IMR-90 (cell line): ENCODE measurements around the gene ADIRF. TPM values are rescaled to one million over a fixed set of nuclear protein-coding genes. Genes with fewer than 3 reads are reported as not detected.

Experiments used
- ATAC-seq: fragments of 200-7000 bp; cut with Tn5 transposase; 2 replicates; pipeline ENCODE4 v1.9.1; 2020; ENCODE audit warnings: low read depth, mild to moderate bottlenecking, moderate library complexity
- BruUV-seq: library from RNA; stranded (reverse); fragments of 400-500 nt; replicated peaks from 2 replicates; lab custom pipeline; 2021; lab: Mats Ljungman, UMichigan
- CTCF ChIA-PET: fragments of 300-600 bp; formaldehyde crosslinking; extraction: SDS; loops from one replicate; lab custom pipeline; 2021; ENCODE audit warnings: antibody characterized with exemption; lab: Yijun Ruan, JAX
- POLR2A ChIA-PET: fragments of 300-600 bp; sonication (Branson Sonifier 250); formaldehyde crosslinking; loops from one replicate; lab custom pipeline; 2022; ENCODE audit warnings: antibody characterized with exemption; ENCODE audit not compliant: unreplicated experiment; lab: Charles Lee
- DNase-seq: peaks from one replicate; pipeline ENCODE4 v3.0.0; 2013
- H2AFZ ChIP-seq: replicated peaks from 2 replicates; pipeline ENCODE3; 2013; ENCODE audit warnings: low read length, mild to moderate bottlenecking; ENCODE audit not compliant: poor library complexity
- H2AK5ac ChIP-seq: 2 replicates; pipeline ENCODE4 v1.6.1; 2013; ENCODE audit warnings: low read depth, low read length, inconsistent platforms
- H2AK9ac ChIP-seq: replicated peaks from 2 replicates; pipeline ENCODE3; 2013; ENCODE audit warnings: mild to moderate bottlenecking, low read depth, low read length, moderate library complexity; ENCODE audit not compliant: poor library complexity
- H2BK120ac ChIP-seq: 2 replicates; pipeline ENCODE4 v1.6.1; 2013; ENCODE audit warnings: low read depth, low read length, inconsistent platforms
- H2BK15ac ChIP-seq: 3 replicates; pipeline ENCODE4 v1.6.1; 2013; ENCODE audit warnings: low read depth, low read length, inconsistent platforms
- H2BK20ac ChIP-seq: 2 replicates; pipeline ENCODE4 v1.6.1; 2013; ENCODE audit warnings: low read depth, mild to moderate bottlenecking, inconsistent platforms, low read length, moderate library complexity
- H2BK5ac ChIP-seq: 2 replicates; pipeline ENCODE4 v1.6.1; 2013; ENCODE audit warnings: mild to moderate bottlenecking, low read depth, low read length, inconsistent platforms; ENCODE audit not compliant: poor library complexity, severe bottlenecking
- H3K14ac ChIP-seq: replicated peaks from 2 replicates; pipeline ENCODE4 v1.6.1; 2013; ENCODE audit warnings: low read depth, low read length, inconsistent platforms
- H3K18ac ChIP-seq: 2 replicates; pipeline ENCODE4 v1.6.1; 2013; ENCODE audit warnings: low read depth, low read length, control low read depth
- H3K23ac ChIP-seq: 2 replicates; pipeline ENCODE4 v1.6.1; 2013; ENCODE audit warnings: low read depth, low read length, inconsistent platforms
- H3K27ac ChIP-seq: 2 replicates; pipeline ENCODE4 v1.5.1; 2013; ENCODE audit warnings: mild to moderate bottlenecking, control low read depth, low read length; ENCODE audit not compliant: insufficient read depth
- H3K27me3 ChIP-seq: 2 replicates; pipeline ENCODE4 v1.6.1; 2013; ENCODE audit warnings: low read length; ENCODE audit not compliant: control insufficient read depth, insufficient read depth
- H3K36me3 ChIP-seq: 2 replicates; pipeline ENCODE4 v1.6.1; 2013; ENCODE audit warnings: low read length, mixed read lengths; ENCODE audit not compliant: control insufficient read depth, insufficient read depth
- H3K4ac ChIP-seq: 2 replicates; pipeline ENCODE4 v1.6.1; 2013; ENCODE audit warnings: low read depth, low read length, inconsistent platforms
- H3K4me1 ChIP-seq: 2 replicates; pipeline ENCODE4 v1.6.1; 2013; ENCODE audit warnings: low read length, mixed read lengths; ENCODE audit not compliant: control insufficient read depth, insufficient read depth
- H3K4me2 ChIP-seq: 2 replicates; pipeline ENCODE4 v1.6.1; 2013; ENCODE audit warnings: low read depth, mild to moderate bottlenecking, control low read depth, low read length, moderate library complexity
- H3K4me3 ChIP-seq: 2 replicates; pipeline ENCODE4 v1.5.1; 2013; ENCODE audit warnings: low read depth, mild to moderate bottlenecking, control low read depth, low read length, moderate library complexity; ENCODE audit not compliant: insufficient read depth
- H3K56ac ChIP-seq: 2 replicates; pipeline ENCODE4 v1.6.1; 2013; ENCODE audit warnings: low read length, inconsistent platforms; ENCODE audit not compliant: insufficient read depth; ENCODE audit errors: extremely low read depth
- H3K79me1 ChIP-seq, 2 experiments: 2 replicates each; pipeline ENCODE4 v1.6.1; 2013; ENCODE audit warnings: low read length in 2 of 2, inconsistent platforms in 1 of 2, low read depth in 1 of 2
- H3K9ac ChIP-seq: 2 replicates; pipeline ENCODE4 v1.6.1; 2013; ENCODE audit warnings: low read depth, low read length, control low read depth
- H3K9me1 ChIP-seq: 2 replicates; pipeline ENCODE4 v1.6.1; 2013; ENCODE audit warnings: low read length, inconsistent platforms; ENCODE audit not compliant: insufficient read depth
- H3K9me3 ChIP-seq: 2 replicates; pipeline ENCODE4 v1.6.1; 2013; ENCODE audit warnings: low read length; ENCODE audit not compliant: control insufficient read depth, insufficient read depth
- H4K20me1 ChIP-seq: 2 replicates; pipeline ENCODE4 v1.6.1; 2013; ENCODE audit warnings: low read length, inconsistent platforms; ENCODE audit not compliant: insufficient read depth
- H4K5ac ChIP-seq: 2 replicates; pipeline ENCODE4 v1.6.1; 2013; ENCODE audit warnings: mild to moderate bottlenecking, low read depth, low read length, control low read depth
- H4K8ac ChIP-seq, 2 experiments: 2 replicates each; pipeline ENCODE4 v1.6.1; 2013; ENCODE audit warnings: low read depth in 2 of 2, low read length in 2 of 2, control low read depth in 1 of 2, inconsistent platforms in 1 of 2
- H4K91ac ChIP-seq: 2 replicates; pipeline ENCODE4 v1.6.1; 2013; ENCODE audit warnings: low read depth, low read length, inconsistent platforms; ENCODE audit not compliant: insufficient read depth
- BHLHE40 ChIP-seq: fragments of 150-350 bp; IDR thresholded peaks from 2 replicates; pipeline ENCODE4 v1.6.1; 2016; ENCODE audit warnings: mild to moderate bottlenecking, low read depth, low read length
- ELK1 ChIP-seq: fragments of 150-350 bp; IDR thresholded peaks from 2 replicates; pipeline ENCODE4 v1.6.1; 2016; ENCODE audit warnings: low read depth, mild to moderate bottlenecking, low read length, moderate library complexity, borderline replicate concordance
- FOS ChIP-seq: fragments of 150-350 bp; IDR thresholded peaks from 2 replicates; pipeline ENCODE4 v1.6.1; 2016; ENCODE audit warnings: low read depth, low read length
- MAFK ChIP-seq: IDR thresholded peaks from 2 replicates; pipeline ENCODE4 v1.6.1; 2012; ENCODE audit warnings: low read depth, low read length, improper control_type of control experiment
- MAZ ChIP-seq: IDR thresholded peaks from 2 replicates; pipeline ENCODE4 v1.6.1; 2012; ENCODE audit warnings: low read depth, mild to moderate bottlenecking, low read length, improper control_type of control experiment, moderate library complexity, borderline replicate concordance
- MXI1 ChIP-seq: IDR thresholded peaks from 2 replicates; pipeline ENCODE4 v1.6.1; 2012; ENCODE audit warnings: low read depth, mild to moderate bottlenecking, low read length, moderate library complexity, borderline replicate concordance
- RFX5 ChIP-seq: IDR thresholded peaks from 2 replicates; pipeline ENCODE4 v1.8.0; 2012; ENCODE audit warnings: low read depth, mild to moderate bottlenecking, low read length, moderate library complexity
- SMC3 ChIP-seq: fragments of 150-350 bp; IDR thresholded peaks from 2 replicates; pipeline ENCODE4 v1.6.1; 2016; ENCODE audit warnings: low read depth, mild to moderate bottlenecking, antibody characterized with exemption, low read length, moderate library complexity
- USF2 ChIP-seq: fragments of 150-350 bp; IDR thresholded peaks from 2 replicates; pipeline ENCODE4 v1.6.1; 2017; ENCODE audit warnings: mild to moderate bottlenecking, antibody characterized with exemption, low read length, low read depth
- WGBS, 2 experiments: methylation state at CpG; one replicate each; pipeline versions ENCODE4 v1.1.5 to v1.1.7; 2013; ENCODE audit warnings: missing lambda C conversion rate in 2 of 2; ENCODE audit not compliant: insufficient read length in 1 of 2; ENCODE audit errors: extremely low coverage in 2 of 2; 5-methylcytosine and 5-hydroxymethylcytosine counted together
- dilution Hi-C: fragments of 300-500 bp; cut with HindIII; formaldehyde crosslinking; loops from one replicate; pipeline ENCODE4 v1.14.3; 2018; ENCODE audit warnings: low sequenced_read_pairs; ENCODE audit not compliant: unreplicated experiment
- in situ Hi-C: fragments of 300-500 bp; cut with MboI; formaldehyde crosslinking; loops from 3 replicates; pipeline ENCODE4 v1.14.3; 2019; ENCODE audit warnings: low sequenced_read_pairs, inconsistent platforms, mixed read lengths
- intact Hi-C: fragments of 100-400 bp; cut with micrococcal nuclease; formaldehyde crosslinking; loops from 2 replicates; pipeline ENCODE4 v1.10.0; 2022
- polyA plus RNA-seq, 3 experiments: library from polyadenylated mRNA; depleted of rRNA; stranded (reverse); fragments of >200 nt; gene quantifications; 2 replicates each; pipeline ENCODE4 v1.2.3, GENCODE V29; 2012; ENCODE audit warnings: low replicate concordance in 1 of 3
- total RNA-seq: library from RNA; depleted of rRNA; stranded (reverse); fragments of >200 nt; gene quantifications from 2 replicates; pipeline ENCODE4 v1.2.3, GENCODE V29; 2012

Gene ADIRF
- total and polyA plus RNA-seq, 2 of the 4 experiments (the other 2 are of a cell fraction), result 2.3 to 7.2 TPM

- H2BK20ac ChIP-seq, result peak overlapping the region; percentile 57
- DNase-seq (no peak), ATAC-seq (no peak)
- H3K79me1 ChIP-seq, result peaks cover 0 to 37% of the 10 kb centered on the region in 2 experiments; a peak in 3 of 4 replicates
- WGBS, 2 experiments, result 100% methylated on average over 2 of the region's 11 CpGs; no CpG with 5 or more reads in 1 of the 2 experiments
- H3K9me1 ChIP-seq, result peaks cover 16% of the 10 kb centered on the region
- 0 out of 3 replicates have a peak overlapping the region, but pooled peaks have one; percentile 63 for H2BK15ac ChIP-seq
- no peaks in the 10 kb centered on the region for H3K36me3 ChIP-seq
- peak overlapping the region; percentile 64 for H4K91ac ChIP-seq
- no peak overlapping the region for H2BK5ac ChIP-seq
- no peak overlapping the region for H3K9ac ChIP-seq
- peaks cover 28% of the 10 kb centered on the region for H3K4me1 ChIP-seq
- BruUV-seq, result no TSS peak
- H3K4me2 ChIP-seq, result no peak overlapping the region
- no peaks in the 10 kb centered on the region; the same call in 1 of the 2 replicates for H4K20me1 ChIP-seq
- H2BK120ac ChIP-seq, result peak overlapping the region; percentile 84
- intact Hi-C loops, result loop anchor here (1.0 kb wide), 2 partner anchors 27 to 278 kb away; no protein-coding TSS in a partner anchor
- POLR2A ChIA-PET, result no interaction called here
- H3K4me3 ChIP-seq, result no peak overlapping the region
- no peak overlapping the region for H4K5ac ChIP-seq
- in situ Hi-C loops, result no loop called here
- dilution Hi-C loops, result no loop called here
- H3K56ac ChIP-seq, result no peak overlapping the region
- TF ChIP-seq MXI1, result no peak
- TF ChIP-seq MAZ, result no peak
- no peak for TF ChIP-seq USF2
- no peak for TF ChIP-seq FOS
- no peak for TF ChIP-seq BHLHE40
- TF ChIP-seq ELK1, result no peak
- no peak for TF ChIP-seq SMC3
- TF ChIP-seq RFX5, result no peak
- no peak for TF ChIP-seq MAFK
- no peaks in the 10 kb centered on the region for H3K27me3 ChIP-seq
- peak overlapping the region; percentile 98 for H2AK9ac ChIP-seq
- peak overlapping the region; percentile 77 for H2AK5ac ChIP-seq
- H3K14ac ChIP-seq, result peak overlapping the region; percentile 99
- peak overlapping the region in 1 of 2 experiments; percentile 94; a peak in 3 of 4 replicates for H4K8ac ChIP-seq
- H2AFZ ChIP-seq, result peak overlapping the region; percentile 93
- no peak overlapping the region for H3K27ac ChIP-seq
- CTCF ChIA-PET, result interaction anchor here (0.7 to 1.6 kb wide), 4 partner anchors 8 to 88 kb away, joined by 3 to 4 read pairs (median 3); partner anchors contain the start of gene SNCG
- no peaks in the 10 kb centered on the region for H3K9me3 ChIP-seq
- no peak overlapping the region for H3K18ac ChIP-seq
- H3K4ac ChIP-seq, result peak overlapping the region; percentile 93
- peak overlapping the region; percentile 79; the same call in 1 of the 2 replicates for H3K23ac ChIP-seq
These were observed 2.2 kb upstream of the ADIRF start for GRCh38 chr10:86965986-86966654.
